Measurements from ENCODE around the gene POU3F2.

POU3F2 gene

DNA sequence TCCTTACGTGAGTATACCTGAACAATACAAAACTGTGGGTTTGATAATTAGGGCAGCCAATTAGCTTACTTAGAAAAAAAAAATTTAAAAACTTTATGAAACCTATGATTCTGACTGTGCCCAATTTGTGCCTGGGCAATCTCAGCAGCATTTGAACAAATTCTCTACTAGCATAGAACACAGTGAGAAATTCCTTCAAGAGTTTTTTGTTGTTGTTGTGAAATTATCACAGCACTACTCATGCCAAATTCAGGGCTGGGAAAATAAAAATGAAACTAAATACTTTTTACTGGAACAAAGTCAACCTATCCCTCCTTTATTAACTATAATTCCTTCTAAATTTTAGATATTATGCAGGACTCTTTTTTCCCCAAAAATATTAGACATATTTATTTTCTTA, 42.9 kb downstream of the POU3F2 start:
- DNase-seq (ENCODE audit: extremely low read depth, insufficient read length) = no peak
- Histone ChIP-seq H3K27me3 (replicated peaks; ENCODE audit: control insufficient read depth, insufficient read depth, low read length) (no peaks in the 10 kb centered on the region), H3K36me3 (ENCODE audit: control insufficient read depth, insufficient read depth, low read length) (peaks cover 1% of the 10 kb centered on the region; the same call in 1 of the 2 replicates), H3K4me3 (replicated peaks; ENCODE audit: low read depth, low read length) (no peak overlapping the region)
- TF ChIP-seq, protein P1, sequence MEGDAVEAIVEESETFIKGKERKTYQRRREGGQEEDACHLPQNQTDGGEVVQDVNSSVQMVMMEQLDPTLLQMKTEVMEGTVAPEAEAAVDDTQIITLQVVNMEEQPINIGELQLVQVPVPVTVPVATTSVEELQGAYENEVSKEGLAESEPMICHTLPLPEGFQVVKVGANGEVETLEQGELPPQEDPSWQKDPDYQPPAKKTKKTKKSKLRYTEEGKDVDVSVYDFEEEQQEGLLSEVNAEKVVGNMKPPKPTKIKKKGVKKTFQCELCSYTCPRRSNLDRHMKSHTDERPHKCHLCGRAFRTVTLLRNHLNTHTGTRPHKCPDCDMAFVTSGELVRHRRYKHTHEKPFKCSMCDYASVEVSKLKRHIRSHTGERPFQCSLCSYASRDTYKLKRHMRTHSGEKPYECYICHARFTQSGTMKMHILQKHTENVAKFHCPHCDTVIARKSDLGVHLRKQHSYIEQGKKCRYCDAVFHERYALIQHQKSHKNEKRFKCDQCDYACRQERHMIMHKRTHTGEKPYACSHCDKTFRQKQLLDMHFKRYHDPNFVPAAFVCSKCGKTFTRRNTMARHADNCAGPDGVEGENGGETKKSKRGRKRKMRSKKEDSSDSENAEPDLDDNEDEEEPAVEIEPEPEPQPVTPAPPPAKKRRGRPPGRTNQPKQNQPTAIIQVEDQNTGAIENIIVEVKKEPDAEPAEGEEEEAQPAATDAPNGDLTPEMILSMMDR (IDR thresholded peaks at IDR 0.05; ENCODE audit: insufficient read depth, low read length, poor library complexity, severe bottlenecking) = no peak

DNA sequence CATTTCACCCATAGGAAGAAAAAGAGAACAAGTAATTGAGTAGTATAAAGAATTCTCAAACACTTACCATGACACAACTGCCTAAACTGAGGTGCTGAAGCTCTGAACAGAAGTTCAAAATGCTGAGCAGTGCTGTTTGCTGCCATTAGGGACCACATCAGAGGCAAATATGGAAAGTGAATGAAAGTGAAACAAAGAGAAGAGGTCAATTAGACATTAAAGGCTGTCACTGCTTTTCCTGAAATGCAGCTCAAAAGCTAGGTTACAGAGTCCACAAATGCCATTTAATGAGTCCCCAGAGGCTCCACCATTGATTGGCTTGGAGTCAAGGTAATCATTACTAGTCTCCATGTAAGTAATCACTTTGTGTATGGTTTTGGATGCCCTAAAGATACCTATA, 46.1 kb downstream of the POU3F2 start:
- Histone ChIP-seq H3K4me3 (replicated peaks; ENCODE audit: low read depth, low read length) (no peak overlapping the region), H3K27me3 (replicated peaks; ENCODE audit: control insufficient read depth, insufficient read depth, low read length) (no peaks in the 10 kb centered on the region), H3K36me3 (ENCODE audit: control insufficient read depth, insufficient read depth, low read length) (no peaks in the 10 kb centered on the region)
- peak; percentile 9 for DNase-seq (ENCODE audit: extremely low read depth, insufficient read length)
- TF ChIP-seq, protein P1 (IDR thresholded peaks at IDR 0.05; ENCODE audit: insufficient read depth, low read length, poor library complexity, severe bottlenecking) = no peak

DNA sequence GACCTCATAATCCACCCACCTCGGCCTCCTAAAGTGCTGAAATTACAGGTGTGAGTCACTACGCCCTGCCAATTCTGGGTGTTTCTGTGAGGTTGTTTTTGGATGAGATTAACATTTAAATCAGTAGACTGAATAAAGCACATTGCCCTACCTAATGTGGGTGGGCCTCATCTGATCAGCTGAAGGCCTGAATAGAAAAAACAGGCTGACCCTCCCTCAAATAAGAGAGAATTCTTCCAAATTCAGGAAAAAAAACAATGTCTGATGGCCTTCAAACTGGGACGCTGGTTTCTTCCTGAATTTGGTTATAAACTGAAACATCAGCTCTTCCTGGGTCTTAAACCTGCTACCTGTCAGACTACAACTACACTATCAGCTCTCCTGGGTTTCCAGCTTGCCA, 51.0 kb downstream of the POU3F2 start:
- TF ChIP-seq, protein P1 (IDR thresholded peaks at IDR 0.05; ENCODE audit: insufficient read depth, low read length, poor library complexity, severe bottlenecking) = no peak
- no peaks in the 10 kb centered on the region for H3K27me3 ChIP-seq (replicated peaks; ENCODE audit: control insufficient read depth, insufficient read depth, low read length)
- no peak overlapping the region for H3K4me3 ChIP-seq (replicated peaks; ENCODE audit: low read depth, low read length)
- H3K36me3 ChIP-seq (ENCODE audit: control insufficient read depth, insufficient read depth, low read length) = no peaks in the 10 kb centered on the region; the same call in 1 of the 2 replicates
- DNase-seq (ENCODE audit: extremely low read depth, insufficient read length) = no peak

DNA sequence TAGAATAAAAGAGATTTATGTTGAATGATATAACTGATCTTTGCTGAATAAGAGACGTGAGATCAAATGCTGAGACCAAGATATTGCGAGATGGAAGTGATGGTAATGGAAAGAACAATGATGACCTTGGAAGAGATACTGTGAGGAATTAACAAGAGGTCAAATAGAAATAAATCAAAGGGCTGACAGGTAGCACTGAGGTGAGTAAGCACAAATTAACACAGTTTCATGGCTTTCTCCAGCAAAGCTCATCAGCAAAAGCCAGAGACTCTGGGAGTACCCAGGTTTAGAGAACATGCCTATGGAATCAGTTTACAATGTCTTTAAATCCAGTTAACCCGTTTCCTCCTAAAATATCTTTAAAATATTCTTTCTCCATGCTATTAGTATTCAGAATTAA, 53.3 kb downstream of the POU3F2 start:
- DNase-seq (ENCODE audit: extremely low read depth, insufficient read length) = no peak
- Histone ChIP-seq H3K27me3 (replicated peaks; ENCODE audit: control insufficient read depth, insufficient read depth, low read length) (no peaks in the 10 kb centered on the region), H3K4me3 (replicated peaks; ENCODE audit: low read depth, low read length) (no peak overlapping the region), H3K36me3 (ENCODE audit: control insufficient read depth, insufficient read depth, low read length) (no peaks in the 10 kb centered on the region; the same call in 1 of the 2 replicates)
- TF ChIP-seq, protein P1 (IDR thresholded peaks at IDR 0.05; ENCODE audit: insufficient read depth, low read length, poor library complexity, severe bottlenecking) = no peak
